Thyroid gland (tissue), 4 donors: ENCODE data around the gene OR56A5.

ENCODE experiments used
- CTCF ChIP-seq, 6 experiments: fragments of 200-600 bp in 3 of 6; fragments of 450-650 bp in 3 of 6; sonication (generic) in 3 of 6; IDR thresholded peaks; one replicate each; pipeline ENCODE4 v1.5.1; 2016 to 2019; ENCODE audit warnings: antibody characterized with exemption in 6 of 6, mild to moderate bottlenecking in 2 of 6, inconsistent platforms in 1 of 6, moderate library complexity in 1 of 6
- POLR2A ChIP-seq, 2 donors: fragments of 450-650 bp; IDR thresholded peaks; one replicate each; pipeline ENCODE4 v1.6.1; 2017; ENCODE audit warnings: antibody characterized with exemption in 2 of 2, mild to moderate bottlenecking in 2 of 2, moderate library complexity in 1 of 2

GRCh38 chr11:5929571-5930368, 38.5 kb downstream of the OR56A5 start:
- no peak for TF ChIP-seq CTCF (IDR thresholded peaks at IDR 0.05)
- TF ChIP-seq POLR2A (IDR thresholded peaks at IDR 0.05): no peak
